SK-N-SH (cell line): ENCODE measurements around the gene CALD1. TPM values are rescaled to one million over a fixed set of nuclear protein-coding genes. Genes with fewer than 3 reads are reported as not detected.

Experiments
- CTCF ChIA-PET: fragments of 300-600, 350-600 bp; formaldehyde crosslinking; extraction: SDS; loops from one replicate; lab custom pipeline; 2021; lab: Yijun Ruan, JAX
- POLR2A ChIA-PET: fragments of 350-600 bp; sonication (Branson Sonifier 250); formaldehyde crosslinking; extraction: SDS; loops from one replicate; lab custom pipeline; 2020; ENCODE audit warnings: antibody characterized with exemption, inconsistent platforms; lab: Yijun Ruan, JAX
- DNase-seq: peaks from one replicate; pipeline ENCODE4 v3.0.0; 2012
- H2AFZ ChIP-seq: fragments of 200-600 bp; sonication (generic); 2 replicates; pipeline ENCODE4 v1.8.1; 2016; ENCODE audit warnings: antibody characterized with exemption, mild to moderate bottlenecking, low read depth
- H3F3A ChIP-seq: fragments of 200-600 bp; sonication (generic); replicated peaks from 2 replicates; pipeline ENCODE3; 2016; ENCODE audit warnings: antibody characterized with exemption, mild to moderate bottlenecking; ENCODE audit not compliant: insufficient read depth
- H3K27ac ChIP-seq, 2 experiments: fragments of 200-500 bp in 1 of 2; fragments of 200-600 bp in 1 of 2; sonication (Bioruptor generic) in 1 of 2; sonication (generic), shearing (Covaris generic) in 1 of 2; 2 replicates each; pipeline versions ENCODE4 v1.5.1 to v1.6.1; 2014 to 2016; ENCODE audit warnings: low read depth in 2 of 2, inconsistent platforms in 1 of 2, low read length in 1 of 2, mild to moderate bottlenecking in 1 of 2, mixed read lengths in 1 of 2
- H3K27me3 ChIP-seq: fragments of 200-600 bp; sonication (generic), shearing (Covaris generic); 2 replicates; pipeline ENCODE4 v1.6.1; 2016; ENCODE audit warnings: mixed run types; ENCODE audit not compliant: insufficient read depth
- H3K36me3 ChIP-seq, 2 experiments: fragments of 200-500 bp in 1 of 2; fragments of 200-600 bp in 1 of 2; sonication (Bioruptor generic) in 1 of 2; sonication (generic) in 1 of 2; replicated peaks in 1 of 2; 2 replicates each; pipeline versions ENCODE3 to v1.5.1; 2014 to 2016; ENCODE audit warnings: low read length in 1 of 2, mild to moderate bottlenecking in 1 of 2; ENCODE audit not compliant: insufficient read depth in 2 of 2, control insufficient read depth in 1 of 2
- H3K4me1 ChIP-seq, 2 experiments: fragments of 200-500 bp in 1 of 2; fragments of 200-600 bp in 1 of 2; sonication (Bioruptor generic) in 1 of 2; sonication (generic), shearing (Covaris generic) in 1 of 2; 2 replicates each; pipeline versions ENCODE4 v1.5.1 to v1.6.1; 2014 to 2016; ENCODE audit warnings: low read depth in 1 of 2, low read length in 1 of 2, mixed run types in 1 of 2; ENCODE audit not compliant: insufficient read depth in 2 of 2, control insufficient read depth in 1 of 2
- H3K4me2 ChIP-seq: fragments of 200-600 bp; sonication (generic), shearing (Covaris generic); 2 replicates; pipeline ENCODE4 v1.6.1; 2017; ENCODE audit warnings: mixed run types
- H3K4me3 ChIP-seq, 2 experiments: fragments of 200-500 bp in 1 of 2; fragments of 200-600 bp in 1 of 2; sonication (Bioruptor generic) in 1 of 2; sonication (generic), shearing (Covaris generic) in 1 of 2; 2 replicates each; pipeline versions ENCODE4 v1.5.1 to v1.8.1; 2014 to 2016; ENCODE audit warnings: low read depth in 2 of 2, inconsistent platforms in 1 of 2, low read length in 1 of 2, mild to moderate bottlenecking in 1 of 2, mixed read lengths in 1 of 2, moderate library complexity in 1 of 2
- H3K79me2 ChIP-seq: fragments of 200-600 bp; sonication (generic); 2 replicates; pipeline ENCODE4 v1.8.1; 2017; ENCODE audit warnings: mild to moderate bottlenecking; ENCODE audit not compliant: insufficient read depth
- H3K9ac ChIP-seq: fragments of 200-600 bp; sonication (generic); 2 replicates; pipeline ENCODE4 v1.6.1; 2017; ENCODE audit warnings: mixed run types
- H3K9me2 ChIP-seq: fragments of 200-600 bp; sonication (generic); 2 replicates; pipeline ENCODE4 v1.6.1; 2017; ENCODE audit warnings: mixed run types
- H3K9me3 ChIP-seq: fragments of 200-600 bp; sonication (generic); 2 replicates; pipeline ENCODE4 v1.6.1; 2017; ENCODE audit warnings: mixed run types, mild to moderate bottlenecking, moderate library complexity
- H4K20me1 ChIP-seq: fragments of 200-600 bp; sonication (generic); 2 replicates; pipeline ENCODE4 v1.6.1; 2017; ENCODE audit warnings: mild to moderate bottlenecking, mixed run types; ENCODE audit not compliant: insufficient read depth
- CHD2 ChIP-seq: fragments of 150-350 bp; IDR thresholded peaks from 2 replicates; pipeline ENCODE4 v1.6.1; 2018; ENCODE audit warnings: low read length; ENCODE audit not compliant: partially characterized antibody
- EP300 ChIP-seq, 2 experiments: IDR thresholded peaks; 2 replicates each; pipeline versions ENCODE4 v1.4.0 to v1.6.1; 2012; ENCODE audit warnings: borderline replicate concordance in 1 of 2, low read depth in 1 of 2, low read length in 1 of 2
- EZH2phosphoT487 ChIP-seq: fragments of 200-600 bp; sonication (generic); IDR thresholded peaks from 2 replicates; pipeline ENCODE4 v1.6.1; 2017; ENCODE audit warnings: low read depth, mixed run types, mild to moderate bottlenecking, antibody characterized with exemption, moderate library complexity, borderline replicate concordance
- FOSL2 ChIP-seq: IDR thresholded peaks from 2 replicates; pipeline ENCODE4 v1.4.0; 2012; ENCODE audit warnings: low read depth, mild to moderate bottlenecking, moderate library complexity, borderline replicate concordance
- FOXM1 ChIP-seq: IDR thresholded peaks from 2 replicates; pipeline ENCODE4 v1.4.0; 2012; ENCODE audit warnings: low read depth, mild to moderate bottlenecking
- MXI1 ChIP-seq: IDR thresholded peaks from 2 replicates; pipeline ENCODE4 v1.6.1; 2012; ENCODE audit warnings: mild to moderate bottlenecking, low read depth, low read length, improper control_type of control experiment
- NRF1 ChIP-seq: IDR thresholded peaks from 2 replicates; pipeline ENCODE4 v1.6.1; 2012; ENCODE audit warnings: low read depth, mild to moderate bottlenecking, low read length
- POLR2AphosphoS5 ChIP-seq: IDR thresholded peaks from 2 replicates; pipeline ENCODE4 v1.6.1; 2012; ENCODE audit warnings: low read depth, low read length
- RAD21 ChIP-seq: IDR thresholded peaks from 2 replicates; pipeline ENCODE4 v1.6.1; 2012; ENCODE audit warnings: mild to moderate bottlenecking, low read length
- RCOR1 ChIP-seq: fragments of 150-350 bp; IDR thresholded peaks from 2 replicates; pipeline ENCODE4 v1.6.1; 2017; ENCODE audit warnings: antibody characterized with exemption, low read length
- RFX5 ChIP-seq: IDR thresholded peaks from 2 replicates; pipeline ENCODE4 v1.6.1; 2012; ENCODE audit warnings: mild to moderate bottlenecking, improper control_type of control experiment, low read length
- RXRA ChIP-seq: IDR thresholded peaks from 2 replicates; pipeline ENCODE4 v1.4.0; 2012; ENCODE audit warnings: low read depth, mild to moderate bottlenecking, borderline replicate concordance
- SMC3 ChIP-seq: IDR thresholded peaks from 2 replicates; pipeline ENCODE4 v1.6.1; 2012; ENCODE audit warnings: low read depth, low read length, improper control_type of control experiment
- TAF1 ChIP-seq: IDR thresholded peaks from 2 replicates; pipeline ENCODE4 v1.6.1; 2012; ENCODE audit warnings: low read depth, mild to moderate bottlenecking, low read length, moderate library complexity, borderline replicate concordance
- TCF12 ChIP-seq: IDR thresholded peaks from 2 replicates; pipeline ENCODE4 v1.4.0; 2012
- TEAD4 ChIP-seq: IDR thresholded peaks from 2 replicates; pipeline ENCODE4 v1.4.0; 2012; ENCODE audit warnings: mild to moderate bottlenecking, borderline replicate concordance; ENCODE audit not compliant: insufficient read depth
- YY1 ChIP-seq: IDR thresholded peaks from 2 replicates; pipeline ENCODE4 v1.4.0; 2012; ENCODE audit warnings: low read depth, mild to moderate bottlenecking
- WGBS: methylation state at CpG from one replicate; pipeline ENCODE4 v1.1.6; 2017; ENCODE audit warnings: low lambda C conversion rate; 5-methylcytosine and 5-hydroxymethylcytosine counted together
- polyA plus RNA-seq, 3 experiments: library from polyadenylated mRNA; depleted of rRNA; stranded (reverse); fragments of >200 nt; gene quantifications; 2 replicates each; pipeline ENCODE4 v1.2.3, GENCODE V29; 2012

CALD1 gene
- polyA plus RNA-seq, 1 of the 3 experiments (the other 2 are of a cell fraction), result 299 TPM

GRCh38 chr7:134768243-134768642, 11.2 kb upstream of the CALD1 start:
- Histone ChIP-seq H3K79me2 (no peaks in the 10 kb centered on the region), H3K36me3 (no peaks in the 10 kb centered on the region), H2AFZ (no peak overlapping the region), H3K27ac (no peak overlapping the region), H3K9ac (no peak overlapping the region), H3K9me2 (no peaks in the 10 kb centered on the region), H3K4me2 (no peak overlapping the region), H3K9me3 (no peaks in the 10 kb centered on the region), H3K4me3 (no peak overlapping the region), H3K4me1 (no peaks in the 10 kb centered on the region; a peak in 1 of 4 replicates), H3F3A (no peaks in the 10 kb centered on the region), H3K27me3 (no peaks in the 10 kb centered on the region), H4K20me1 (no peaks in the 10 kb centered on the region)
- no peak for TF ChIP-seq RXRA
- no peak for TF ChIP-seq CHD2
- no peak for TF ChIP-seq NRF1
- TF ChIP-seq FOXM1, result no peak
- TF ChIP-seq YY1, result no peak
- no peak for TF ChIP-seq MXI1
- WGBS, result 80% methylated on average over 4 of the region's 4 CpGs
- no peak for DNase-seq
- CTCF ChIA-PET, result interaction anchor here (1.0 to 1.9 kb wide), 4 partner anchors 12 to 75 kb away, joined by 3 to 7 read pairs (median 4); no protein-coding TSS in a partner anchor
- POLR2A ChIA-PET, result no interaction called here

- no peak overlapping the region for H3K9ac ChIP-seq
- no peaks in the 10 kb centered on the region for H3K9me2 ChIP-seq
- no peak for DNase-seq
- H4K20me1 ChIP-seq, result no peaks in the 10 kb centered on the region
- H2AFZ ChIP-seq, result no peak overlapping the region
- no peaks in the 10 kb centered on the region for H3K79me2 ChIP-seq
- H3K4me2 ChIP-seq, result no peak overlapping the region
- H3F3A ChIP-seq, result no peaks in the 10 kb centered on the region
- H3K27ac ChIP-seq, result no peak overlapping the region
- no peaks in the 10 kb centered on the region for H3K9me3 ChIP-seq
- no peak overlapping the region for H3K4me3 ChIP-seq
- no peaks in the 10 kb centered on the region for H3K27me3 ChIP-seq
- TF ChIP-seq RFX5, result no peak
- TF ChIP-seq SMC3, result no peak
- TF ChIP-seq TCF12, result no peak
- TF ChIP-seq RAD21, result no peak
- no peak for TF ChIP-seq POLR2AphosphoS5
- no peak for TF ChIP-seq EP300 (IDR thresholded peaks at IDR 0.05; ENCODE audit: borderline replicate concordance in 1 of 2, low read depth in 1 of 2, low read length in 1 of 2)
- TF ChIP-seq NRF1, result no peak
- no peak for TF ChIP-seq FOSL2
- TF ChIP-seq TEAD4, result no peak
- TF ChIP-seq CHD2, result no peak
- TF ChIP-seq EZH2phosphoT487, result no peak
- TF ChIP-seq RCOR1, result no peak
- TF ChIP-seq TAF1, result no peak
- no peaks in the 10 kb centered on the region; a peak in 1 of 4 replicates for H3K4me1 ChIP-seq
- POLR2A ChIA-PET, result no interaction called here
- H3K36me3 ChIP-seq, result no peaks in the 10 kb centered on the region
- CTCF ChIA-PET, result interaction anchor here (1.4 to 1.9 kb wide), 2 partner anchors 20 to 21 kb away, joined by 4 to 5 read pairs; no protein-coding TSS in a partner anchor
- 92% methylated on average over 6 of the region's 6 CpGs for WGBS
These were observed 8.8 kb upstream of the CALD1 start for GRCh38 chr7:134770676-134771075.
